ENCODE data around the gene CYSLTR2.

The CYSLTR2 gene

GRCh38 chr13:48728226-48728625, 74.5 kb downstream of the CYSLTR2 start:
- Histone ChIP-seq H3K9ac (ENCODE audit: low read length) (no peak overlapping the region), H3K9me2 (ENCODE audit: low read depth, low read length) (no peaks in the 10 kb centered on the region), H3K27me3 (ENCODE audit: insufficient read depth, low read length) (no peaks in the 10 kb centered on the region), H3K79me2 (ENCODE audit: insufficient read depth, low read length) (no peaks in the 10 kb centered on the region), H3K27ac (ENCODE audit: low read depth, low read length, poor library complexity, severe bottlenecking) (no peak overlapping the region), H3K4me2 (ENCODE audit: low read length) (no peak overlapping the region), H3K36me3 (ENCODE audit: insufficient read depth, low read length) (no peaks in the 10 kb centered on the region), H2AFZ (ENCODE audit: low read length) (no peak overlapping the region), H3K9me3 (ENCODE audit: low read length) (no peaks in the 10 kb centered on the region), H3F3A (ENCODE audit: insufficient read depth, low read length) (no peaks in the 10 kb centered on the region), H3K4me3 (ENCODE audit: low read depth, low read length, poor library complexity, severe bottlenecking) (no peak overlapping the region), H4K20me1 (ENCODE audit: insufficient read depth, low read length) (no peaks in the 10 kb centered on the region), H3K4me1 (ENCODE audit: insufficient read depth, low read length, severe bottlenecking) (peaks cover 3% of the 10 kb centered on the region)
- TF ChIP-seq, protein P1, sequence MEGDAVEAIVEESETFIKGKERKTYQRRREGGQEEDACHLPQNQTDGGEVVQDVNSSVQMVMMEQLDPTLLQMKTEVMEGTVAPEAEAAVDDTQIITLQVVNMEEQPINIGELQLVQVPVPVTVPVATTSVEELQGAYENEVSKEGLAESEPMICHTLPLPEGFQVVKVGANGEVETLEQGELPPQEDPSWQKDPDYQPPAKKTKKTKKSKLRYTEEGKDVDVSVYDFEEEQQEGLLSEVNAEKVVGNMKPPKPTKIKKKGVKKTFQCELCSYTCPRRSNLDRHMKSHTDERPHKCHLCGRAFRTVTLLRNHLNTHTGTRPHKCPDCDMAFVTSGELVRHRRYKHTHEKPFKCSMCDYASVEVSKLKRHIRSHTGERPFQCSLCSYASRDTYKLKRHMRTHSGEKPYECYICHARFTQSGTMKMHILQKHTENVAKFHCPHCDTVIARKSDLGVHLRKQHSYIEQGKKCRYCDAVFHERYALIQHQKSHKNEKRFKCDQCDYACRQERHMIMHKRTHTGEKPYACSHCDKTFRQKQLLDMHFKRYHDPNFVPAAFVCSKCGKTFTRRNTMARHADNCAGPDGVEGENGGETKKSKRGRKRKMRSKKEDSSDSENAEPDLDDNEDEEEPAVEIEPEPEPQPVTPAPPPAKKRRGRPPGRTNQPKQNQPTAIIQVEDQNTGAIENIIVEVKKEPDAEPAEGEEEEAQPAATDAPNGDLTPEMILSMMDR (IDR thresholded peaks at IDR 0.05; ENCODE audit: low read length), result no peak

- Histone ChIP-seq H3K9ac (ENCODE audit: low read length) (no peak overlapping the region), H3K79me2 (ENCODE audit: insufficient read depth, low read length) (no peaks in the 10 kb centered on the region), H2AFZ (ENCODE audit: low read length) (no peak overlapping the region), H3K4me3 (ENCODE audit: low read depth, low read length, poor library complexity, severe bottlenecking) (no peak overlapping the region), H3K4me1 (ENCODE audit: insufficient read depth, low read length, severe bottlenecking) (peaks cover 3% of the 10 kb centered on the region), H3K9me2 (ENCODE audit: low read depth, low read length) (no peaks in the 10 kb centered on the region), H3F3A (ENCODE audit: insufficient read depth, low read length) (no peaks in the 10 kb centered on the region), H4K20me1 (ENCODE audit: insufficient read depth, low read length) (no peaks in the 10 kb centered on the region), H3K4me2 (ENCODE audit: low read length) (no peak overlapping the region), H3K36me3 (ENCODE audit: insufficient read depth, low read length) (no peaks in the 10 kb centered on the region), H3K9me3 (ENCODE audit: low read length) (no peaks in the 10 kb centered on the region), H3K27ac (ENCODE audit: low read depth, low read length, poor library complexity, severe bottlenecking) (no peak overlapping the region), H3K27me3 (ENCODE audit: insufficient read depth, low read length) (no peaks in the 10 kb centered on the region)
- TF ChIP-seq, protein P1 (IDR thresholded peaks at IDR 0.05; ENCODE audit: low read length), result no peak
- TF ChIP-seq EZH2 (IDR thresholded peaks at IDR 0.05; ENCODE audit: borderline replicate concordance, low read length), result no peak
Measured at GRCh38 chr13:48728876-48729275, 75.1 kb downstream of the CYSLTR2 start.

DNA sequence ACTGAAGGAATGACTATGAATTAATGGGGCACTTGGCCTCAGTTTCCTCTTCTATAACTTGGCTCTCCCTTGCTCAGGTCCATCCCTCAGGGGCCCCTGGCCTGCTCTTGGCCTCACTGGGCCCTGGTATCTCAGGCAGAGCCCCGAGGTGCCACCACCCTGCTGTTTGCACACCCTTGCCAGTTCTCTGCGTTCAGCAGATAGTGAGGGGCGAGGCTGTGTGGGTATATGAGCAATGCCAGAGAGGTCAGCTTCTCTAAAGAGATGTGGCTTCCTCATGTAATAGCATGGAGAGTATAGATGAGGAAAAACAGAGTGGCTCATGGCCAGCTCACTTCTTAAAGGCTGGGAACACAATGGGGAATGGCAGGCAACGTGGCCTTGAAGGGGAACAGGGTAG, 76.1 kb downstream of the CYSLTR2 start:
- Histone ChIP-seq H3K4me3 (ENCODE audit: low read depth, low read length, poor library complexity, severe bottlenecking) (no peak overlapping the region), H3K9ac (ENCODE audit: low read length) (no peak overlapping the region), H3K27me3 (ENCODE audit: insufficient read depth, low read length) (no peaks in the 10 kb centered on the region), H3K4me1 (ENCODE audit: insufficient read depth, low read length, severe bottlenecking) (peaks cover 3% of the 10 kb centered on the region), H2AFZ (ENCODE audit: low read length) (no peak overlapping the region), H3F3A (ENCODE audit: insufficient read depth, low read length) (no peaks in the 10 kb centered on the region), H3K9me3 (ENCODE audit: low read length) (no peaks in the 10 kb centered on the region), H3K27ac (ENCODE audit: low read depth, low read length, poor library complexity, severe bottlenecking) (no peak overlapping the region), H3K9me2 (ENCODE audit: low read depth, low read length) (no peaks in the 10 kb centered on the region), H4K20me1 (ENCODE audit: insufficient read depth, low read length) (no peaks in the 10 kb centered on the region), H3K79me2 (ENCODE audit: insufficient read depth, low read length) (no peaks in the 10 kb centered on the region), H3K36me3 (ENCODE audit: insufficient read depth, low read length) (no peaks in the 10 kb centered on the region), H3K4me2 (ENCODE audit: low read length) (no peak overlapping the region)
- TF ChIP-seq, protein P1 (IDR thresholded peaks at IDR 0.05; ENCODE audit: low read length), result no peak
- TF ChIP-seq EZH2 (IDR thresholded peaks at IDR 0.05; ENCODE audit: borderline replicate concordance, low read length), result no peak
